Measurements from ENCODE around the gene TMEM63C.

TMEM63C gene

DNA sequence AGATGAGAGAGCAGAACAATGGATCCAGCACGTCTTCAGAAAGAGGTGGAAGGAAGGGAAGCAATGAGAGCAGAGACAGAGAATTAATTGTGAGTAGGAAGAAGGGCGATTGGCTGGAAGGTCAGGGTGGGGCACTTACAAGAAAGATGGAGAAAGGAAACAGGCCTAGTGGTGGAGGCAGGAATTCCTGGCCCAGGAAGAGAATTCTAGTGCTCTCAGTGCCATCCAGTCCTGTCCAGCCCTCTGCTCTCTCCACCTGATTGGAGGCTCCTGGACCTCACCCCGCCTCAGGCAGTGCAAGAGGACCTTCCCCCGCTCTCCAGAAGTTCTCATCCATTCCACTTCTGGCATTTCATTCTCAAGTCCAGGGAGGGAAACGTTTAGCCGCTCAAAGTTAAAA is 46.5 kb downstream of the TMEM63C start:
- peaks cover 2% of the 10 kb centered on the region for H3K36me3 ChIP-seq
- TF ChIP-seq, protein P1, sequence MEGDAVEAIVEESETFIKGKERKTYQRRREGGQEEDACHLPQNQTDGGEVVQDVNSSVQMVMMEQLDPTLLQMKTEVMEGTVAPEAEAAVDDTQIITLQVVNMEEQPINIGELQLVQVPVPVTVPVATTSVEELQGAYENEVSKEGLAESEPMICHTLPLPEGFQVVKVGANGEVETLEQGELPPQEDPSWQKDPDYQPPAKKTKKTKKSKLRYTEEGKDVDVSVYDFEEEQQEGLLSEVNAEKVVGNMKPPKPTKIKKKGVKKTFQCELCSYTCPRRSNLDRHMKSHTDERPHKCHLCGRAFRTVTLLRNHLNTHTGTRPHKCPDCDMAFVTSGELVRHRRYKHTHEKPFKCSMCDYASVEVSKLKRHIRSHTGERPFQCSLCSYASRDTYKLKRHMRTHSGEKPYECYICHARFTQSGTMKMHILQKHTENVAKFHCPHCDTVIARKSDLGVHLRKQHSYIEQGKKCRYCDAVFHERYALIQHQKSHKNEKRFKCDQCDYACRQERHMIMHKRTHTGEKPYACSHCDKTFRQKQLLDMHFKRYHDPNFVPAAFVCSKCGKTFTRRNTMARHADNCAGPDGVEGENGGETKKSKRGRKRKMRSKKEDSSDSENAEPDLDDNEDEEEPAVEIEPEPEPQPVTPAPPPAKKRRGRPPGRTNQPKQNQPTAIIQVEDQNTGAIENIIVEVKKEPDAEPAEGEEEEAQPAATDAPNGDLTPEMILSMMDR (IDR thresholded peaks at IDR 0.05; ENCODE audit: low read depth, low read length), result no peak
- no peaks in the 10 kb centered on the region for H3K27me3 ChIP-seq (ENCODE audit: insufficient read depth, low read depth, severe bottlenecking)
- DNase-seq, result no peak
- no peak overlapping the region for H3K4me3 ChIP-seq (ENCODE audit: low read depth, low read length)
- no peaks in the 10 kb centered on the region for H3K9me3 ChIP-seq (ENCODE audit: severe bottlenecking)
- no peak overlapping the region for H3K27ac ChIP-seq

DNA sequence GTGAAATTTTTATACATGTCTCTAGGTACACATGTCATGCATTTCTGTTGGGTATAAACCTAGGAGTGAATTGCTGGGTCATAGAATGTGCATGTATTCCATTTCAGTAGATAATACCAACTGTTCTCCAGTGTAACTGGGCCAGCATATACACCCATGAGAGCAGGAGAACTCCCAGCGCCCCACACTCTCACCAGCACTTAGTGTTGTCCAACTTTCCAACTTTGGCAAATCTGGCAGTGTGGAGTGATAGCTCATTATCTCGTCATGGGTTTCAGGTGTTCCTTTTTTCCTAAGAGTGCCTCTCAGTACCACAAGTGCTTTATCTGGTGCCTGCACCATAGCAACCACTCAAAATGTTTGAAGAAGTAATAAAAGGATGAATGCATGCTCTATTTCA is 49.3 kb downstream of the TMEM63C start:
- peaks cover 2% of the 10 kb centered on the region for H3K36me3 ChIP-seq
- no peaks in the 10 kb centered on the region for H3K27me3 ChIP-seq (ENCODE audit: insufficient read depth, low read depth, severe bottlenecking)
- TF ChIP-seq, protein P1 (IDR thresholded peaks at IDR 0.05; ENCODE audit: low read depth, low read length), result no peak
- H3K9me3 ChIP-seq (ENCODE audit: severe bottlenecking), result no peaks in the 10 kb centered on the region
- no peak for DNase-seq
- H3K4me3 ChIP-seq (ENCODE audit: low read depth, low read length), result no peak overlapping the region
- no peak overlapping the region for H3K27ac ChIP-seq

DNA sequence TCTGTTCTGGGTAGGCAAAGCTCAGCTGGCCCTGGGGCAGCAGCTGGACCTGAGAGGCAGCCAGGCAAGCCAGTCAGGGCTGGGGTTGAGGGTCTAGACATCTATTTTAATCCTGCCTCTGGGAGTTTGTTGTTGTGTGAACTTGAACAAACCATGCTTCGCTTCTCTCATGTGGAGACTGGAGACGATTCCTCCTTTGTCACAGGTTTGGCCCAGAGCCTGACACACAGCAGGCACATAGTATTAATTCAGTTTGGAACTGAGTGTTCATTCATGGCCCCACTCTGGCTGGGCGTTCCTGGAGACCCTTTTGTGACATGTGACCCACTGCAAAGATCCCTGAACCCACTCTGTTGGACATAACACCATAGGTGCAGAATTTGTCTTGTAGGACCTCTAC is 50.1 kb downstream of the TMEM63C start:
- no peak for DNase-seq
- Histone ChIP-seq H3K9me3 (ENCODE audit: severe bottlenecking) (no peaks in the 10 kb centered on the region), H3K36me3 (peaks cover 2% of the 10 kb centered on the region), H3K4me3 (ENCODE audit: low read depth, low read length) (no peak overlapping the region), H3K27me3 (ENCODE audit: insufficient read depth, low read depth, severe bottlenecking) (no peaks in the 10 kb centered on the region), H3K27ac (no peak overlapping the region)
- TF ChIP-seq, protein P1 (IDR thresholded peaks at IDR 0.05; ENCODE audit: low read depth, low read length), result no peak

DNA sequence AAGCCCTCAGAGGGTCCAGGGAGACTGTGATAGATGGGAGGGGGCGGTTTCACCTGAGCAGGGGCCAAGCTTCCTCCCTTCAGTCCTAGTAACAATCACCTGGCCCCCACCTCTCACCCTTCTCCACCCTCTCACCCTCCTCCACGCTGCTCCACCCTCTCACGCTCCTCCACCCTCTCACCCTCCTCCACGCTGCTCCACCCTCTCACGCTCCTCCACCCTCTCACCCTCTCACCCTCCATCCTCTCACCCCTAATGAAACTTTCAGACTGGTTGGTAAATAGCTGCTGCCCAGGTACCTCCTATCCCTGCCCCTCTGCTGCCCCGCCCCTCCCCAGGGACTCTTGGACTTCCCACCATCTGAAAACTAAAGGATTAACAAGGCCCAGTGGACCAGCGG is 55.2 kb downstream of the TMEM63C start:
- TF ChIP-seq, protein P1 (IDR thresholded peaks at IDR 0.05; ENCODE audit: low read depth, low read length), result no peak
- no peak for DNase-seq
- Histone ChIP-seq H3K36me3 (peaks cover 2% of the 10 kb centered on the region), H3K4me3 (ENCODE audit: low read depth, low read length) (no peak overlapping the region), H3K9me3 (ENCODE audit: severe bottlenecking) (no peaks in the 10 kb centered on the region), H3K27ac (no peak overlapping the region), H3K27me3 (ENCODE audit: insufficient read depth, low read depth, severe bottlenecking) (no peaks in the 10 kb centered on the region)

DNA sequence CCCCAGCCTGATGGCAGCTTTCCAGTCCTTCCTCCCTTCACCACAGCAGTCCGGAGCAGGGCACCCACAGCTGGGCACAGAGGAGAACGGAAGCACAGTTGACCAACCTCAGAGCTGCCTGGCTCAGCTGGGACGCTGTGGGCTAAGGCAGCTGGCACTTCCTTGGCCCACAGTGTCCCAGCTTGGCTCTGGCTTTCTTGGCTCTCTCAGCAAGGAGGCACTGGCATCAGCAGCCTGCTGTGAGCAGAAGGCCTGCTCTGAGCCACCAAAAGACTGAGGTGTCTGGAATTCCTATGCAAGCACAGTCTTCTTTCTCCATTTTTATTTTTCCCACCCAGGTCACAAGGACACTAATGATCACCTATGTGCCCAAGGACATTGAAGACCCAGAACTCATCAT is 56.8 kb downstream of the TMEM63C start:
- Histone ChIP-seq H3K9me3 (ENCODE audit: severe bottlenecking) (no peaks in the 10 kb centered on the region), H3K4me3 (ENCODE audit: low read depth, low read length) (no peak overlapping the region), H3K27me3 (ENCODE audit: insufficient read depth, low read depth, severe bottlenecking) (no peaks in the 10 kb centered on the region), H3K27ac (no peak overlapping the region), H3K36me3 (no peaks in the 10 kb centered on the region)
- TF ChIP-seq, protein P1 (IDR thresholded peaks at IDR 0.05; ENCODE audit: low read depth, low read length), result no peak
- no peak for DNase-seq

DNA sequence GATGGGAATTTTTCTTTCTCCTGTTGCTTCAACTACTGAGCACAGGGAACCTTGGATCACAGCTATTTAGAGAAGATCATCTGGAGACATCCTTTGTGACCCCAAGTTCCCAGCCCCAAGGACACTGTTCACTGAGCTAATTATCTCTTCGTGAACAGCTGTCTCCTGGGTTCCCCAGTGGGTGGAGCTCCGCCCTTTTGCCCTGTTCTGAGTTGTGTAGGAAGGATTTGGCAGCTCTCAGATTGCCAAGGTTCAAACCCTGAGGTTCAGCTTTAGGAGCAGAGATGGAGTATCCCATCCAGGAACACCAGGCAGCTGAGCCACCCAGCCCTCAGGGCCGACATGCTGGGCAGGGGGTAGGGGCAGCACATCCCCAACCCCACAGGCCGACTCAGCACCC is 57.4 kb downstream of the TMEM63C start:
- TF ChIP-seq, protein P1 (IDR thresholded peaks at IDR 0.05; ENCODE audit: low read depth, low read length), result no peak
- H3K27me3 ChIP-seq (ENCODE audit: insufficient read depth, low read depth, severe bottlenecking), result no peaks in the 10 kb centered on the region
- no peak overlapping the region for H3K27ac ChIP-seq
- no peaks in the 10 kb centered on the region for H3K9me3 ChIP-seq (ENCODE audit: severe bottlenecking)
- peak; percentile 63 for DNase-seq
- H3K4me3 ChIP-seq (ENCODE audit: low read depth, low read length), result no peak overlapping the region
- H3K36me3 ChIP-seq, result no peaks in the 10 kb centered on the region
